GM12878 (cell line): ENCODE results near the gene PGA4. TPM values are rescaled to one million over a fixed set of nuclear protein-coding genes. Genes with fewer than 3 reads are reported as not detected.
"Not testable (repeated sequence)": the region's sequence is repeated elsewhere in the genome, so short reads cannot be mapped to it uniquely, and the experiment has no call there.

Source experiments
- ATAC-seq: fragments of 200-7000 bp; cut with Tn5 transposase; 3 replicates; pipeline ENCODE4 v1.9.1; 2020; ENCODE audit warnings: mild to moderate bottlenecking, moderate library complexity
- BruUV-seq: library from RNA; stranded (reverse); fragments of 400-500 nt; replicated peaks from 2 replicates; lab custom pipeline; 2021; lab: Mats Ljungman, UMichigan
- CTCF ChIA-PET: fragments of 300-600 bp; sonication (Branson Sonifier 250); formaldehyde crosslinking; extraction: SDS; loops from one replicate; lab custom pipeline; 2021; ENCODE audit warnings: inconsistent platforms; lab: Yijun Ruan, JAX
- POLR2A ChIA-PET: fragments of 350-600 bp; formaldehyde crosslinking; extraction: SDS; loops from one replicate; lab custom pipeline; 2021; ENCODE audit warnings: inconsistent platforms; lab: Charles Lee
- RAD21 ChIA-PET: fragments of 300-600 bp; sonication (Branson Sonifier 250); formaldehyde crosslinking; loops from one replicate; lab custom pipeline; 2023; ENCODE audit warnings: antibody characterized with exemption; ENCODE audit not compliant: unreplicated experiment; lab: Charles Lee
- SMC1A ChIA-PET: fragments of 300-600 bp; sonication (Branson Sonifier 250); formaldehyde crosslinking; loops from one replicate; lab custom pipeline; 2023; ENCODE audit not compliant: unreplicated experiment, uncharacterized antibody; lab: Charles Lee
- DNase-seq: peaks from one replicate; pipeline ENCODE4 v3.0.0-alpha.2; 2011; ENCODE audit warnings: low read depth, low spot score
- FAIRE-seq: peaks from 3 replicates; lab custom pipeline; 2011; peaks lifted over from hg19 to GRCh38; lab: Jason Lieb, UNC
- H2AFZ ChIP-seq: 2 replicates; pipeline ENCODE4 v1.6.0; 2011; ENCODE audit warnings: low read depth, low read length, control low read depth; ENCODE audit not compliant: control insufficient read depth
- H3K27ac ChIP-seq: 2 replicates; pipeline ENCODE4 v1.5.1; 2011; ENCODE audit warnings: control low read depth; ENCODE audit not compliant: control insufficient read depth, insufficient read depth
- H3K27me3 ChIP-seq, 2 experiments: replicated peaks in 1 of 2; 2 replicates each; pipeline versions ENCODE4 v1.6.0 to v1.6.1; 2011; ENCODE audit warnings: low read length in 1 of 2; ENCODE audit not compliant: control insufficient read depth in 2 of 2, insufficient read depth in 2 of 2
- H3K36me3 ChIP-seq, 2 experiments: 2 replicates each; pipeline ENCODE4 v1.5.1; 2011; ENCODE audit warnings: low read length in 1 of 2; ENCODE audit not compliant: control insufficient read depth in 2 of 2, insufficient read depth in 2 of 2
- H3K4me1 ChIP-seq: 2 replicates; pipeline ENCODE4 v1.6.1; 2011; ENCODE audit warnings: mild to moderate bottlenecking, low read length, moderate library complexity, mixed read lengths; ENCODE audit not compliant: control insufficient read depth, insufficient read depth
- H3K4me2 ChIP-seq: 2 replicates; pipeline ENCODE4 v1.6.0; 2011; ENCODE audit warnings: control low read depth; ENCODE audit not compliant: control insufficient read depth, insufficient read depth
- H3K4me3 ChIP-seq: fragments of 200-600 bp; sonication (generic); 2 replicates; pipeline ENCODE4 v1.5.1; 2016
- H3K79me2 ChIP-seq: 2 replicates; pipeline ENCODE4 v1.6.0; 2011; ENCODE audit warnings: low read length; ENCODE audit not compliant: control insufficient read depth, insufficient read depth
- H3K9ac ChIP-seq: 2 replicates; pipeline ENCODE4 v1.8.0; 2011; ENCODE audit warnings: low read length, control low read depth, mixed read lengths; ENCODE audit not compliant: control insufficient read depth, insufficient read depth
- H3K9me3 ChIP-seq: replicated peaks from 3 replicates; pipeline ENCODE4 v1.5.1; 2011; ENCODE audit warnings: mild to moderate bottlenecking, low read length; ENCODE audit not compliant: control insufficient read depth, insufficient read depth
- H4K20me1 ChIP-seq: 2 replicates; pipeline ENCODE4 v1.6.0; 2011; ENCODE audit not compliant: control insufficient read depth, insufficient read depth
- NFYB ChIP-seq: IDR thresholded peaks from 2 replicates; pipeline ENCODE4 v1.6.1; 2011; ENCODE audit warnings: low read depth, mild to moderate bottlenecking, low read length, improper control_type of control experiment, moderate library complexity; ENCODE audit not compliant: insufficient read depth
- USF2 ChIP-seq: IDR thresholded peaks from 2 replicates; pipeline ENCODE4 v1.6.1; 2011; ENCODE audit warnings: low read depth, low read length, improper control_type of control experiment, borderline replicate concordance
- WGBS: methylation state at CpG from one replicate; pipeline ENCODE4 v1.1.6; 2016; ENCODE audit warnings: low lambda C conversion rate; ENCODE audit not compliant: insufficient replicate concordance, insufficient coverage; ENCODE audit errors: missing lambda C conversion rate; 5-methylcytosine and 5-hydroxymethylcytosine counted together
- in situ Hi-C: fragments of 300-500 bp; cut with MboI; formaldehyde crosslinking; loops from 9 replicates; pipeline ENCODE4 v1.14.3; 2018; ENCODE audit warnings: mixed read lengths
- intact Hi-C: fragments of 100-400 bp; cut with micrococcal nuclease; formaldehyde crosslinking; loops from one replicate; pipeline ENCODE4 v1.14.2; 2022; ENCODE audit not compliant: unreplicated experiment
- polyA plus RNA-seq, 11 experiments: library from polyadenylated mRNA; depleted of rRNA in 4 of 11; unstranded in 6 of 11; stranded (reverse) in 5 of 11; fragments of >200 nt; fragmentation: Nextera tagmentation in 4 of 11; fragmentation: Illumina TruSeq in 1 of 11; extraction: Ambion mirVana in 4 of 11; extraction: Trizol in 1 of 11; gene quantifications; 1 replicate in 1 of 11; 2 replicates in 10 of 11; pipeline versions ENCODE4 v1.2.1 to v1.2.3, GENCODE V29; 2011 to 2016; ENCODE audit warnings: inconsistent platforms in 2 of 11, missing spikeins in 2 of 11, low read depth in 1 of 11
- total RNA-seq, 4 experiments: library from RNA; depleted of rRNA in 3 of 4; stranded (reverse); fragments of >200 nt in 3 of 4; fragmentation: Illumina TruSeq in 1 of 4; extraction: Trizol in 1 of 4; gene quantifications; 2 replicates each; pipeline versions ENCODE4 v1.2.1 to v1.2.3, GENCODE V29; 2013 to 2021

PGA4 gene
- total and polyA plus RNA-seq, 10 of the 15 experiments (the other 5 are each of a cell fraction or from before 2014, with no cell fraction given), result not detected

DNA sequence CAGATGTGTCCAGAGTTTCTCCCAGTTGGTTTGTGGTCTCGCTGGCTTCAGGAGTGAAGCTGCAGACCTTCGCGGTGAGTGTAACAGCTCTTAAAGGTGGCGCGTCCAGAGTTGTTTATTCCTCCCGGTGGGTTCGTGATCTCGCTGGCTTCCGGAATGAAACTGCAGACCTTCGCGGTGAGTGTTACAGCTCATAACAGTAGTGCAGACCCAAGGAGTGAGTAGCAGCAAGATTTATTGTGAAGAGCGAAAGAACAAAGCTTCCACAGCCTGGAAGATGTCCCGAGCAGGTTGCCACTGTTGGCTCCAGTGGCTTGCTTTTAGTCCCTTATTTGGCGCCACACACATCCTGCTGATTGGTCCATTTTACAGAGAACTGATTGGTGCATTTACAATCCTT is 20.7 kb upstream of the PGA4 start:
- BruUV-seq, result no TSS peak
- Histone ChIP-seq H3K4me2 (no peak overlapping the region), H3K4me1 (no peaks in the 10 kb centered on the region), H3K9ac (no peak overlapping the region), H3K27me3 (no peaks in the 10 kb centered on the region), H3K4me3 (no peak overlapping the region), H3K27ac (no peak overlapping the region), H3K36me3 (no peaks in the 10 kb centered on the region), H3K79me2 (no peaks in the 10 kb centered on the region), H3K9me3 (peaks cover 3% of the 10 kb centered on the region; the same call in 2 of the 3 replicates), H4K20me1 (no peaks in the 10 kb centered on the region), H2AFZ (no peak overlapping the region)
- FAIRE-seq (no peak), ATAC-seq (no peak), DNase-seq (no peak)
- ChIA-PET POLR2A (no interaction called here), CTCF (interaction anchor here (0.5 to 1.2 kb wide), 3 partner anchors 14 to 370 kb away, joined by 3 to 4 read pairs (median 3); no protein-coding TSS in a partner anchor), SMC1A (no interaction called here), RAD21 (no interaction called here)
- 53% methylated on average over 14 of the region's 14 CpGs for WGBS
- intact Hi-C loops (no loop called here), in situ Hi-C loops (no loop called here)
- peak; percentile 45; the same call in 1 of the 2 replicates for TF ChIP-seq NFYB
- no peak for TF ChIP-seq USF2

DNA sequence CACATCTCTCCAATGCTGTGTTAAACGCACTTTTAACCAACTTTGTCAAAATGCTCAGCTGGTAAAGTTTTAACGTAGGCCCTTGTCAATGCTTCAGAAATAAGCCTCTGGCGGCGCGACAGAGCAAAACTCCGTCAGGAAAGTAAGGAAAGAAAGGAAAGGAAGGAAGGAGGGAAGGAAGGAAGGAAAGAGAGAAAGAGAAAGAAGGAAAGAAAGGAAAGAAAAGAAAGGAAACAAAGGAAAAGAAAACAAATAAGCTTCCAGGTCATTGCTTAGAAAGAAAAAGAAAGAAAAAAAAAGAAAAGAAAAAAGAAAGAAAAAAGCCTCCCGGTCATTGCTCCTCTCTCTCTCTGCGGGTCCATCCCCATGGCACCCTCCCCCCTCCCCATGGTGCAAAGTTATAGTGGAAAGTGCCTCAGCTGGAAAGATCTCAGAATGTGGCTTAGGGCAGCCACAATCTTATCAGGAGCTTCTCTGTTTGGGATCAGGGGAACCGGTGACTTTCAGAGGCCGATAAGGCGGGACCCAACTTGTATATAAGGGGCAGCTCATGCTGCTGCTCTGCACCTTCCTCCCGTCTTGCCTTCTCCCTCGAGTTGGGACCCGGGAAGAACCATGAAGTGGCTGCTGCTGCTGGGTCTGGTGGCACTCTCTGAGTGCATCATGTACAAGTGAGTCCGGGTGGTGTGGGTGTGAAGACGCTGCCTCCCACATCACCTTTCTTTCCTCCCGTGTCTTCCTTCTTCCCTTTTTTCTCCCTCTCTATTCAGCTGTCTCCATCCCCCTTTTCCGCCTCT is 19.0 kb upstream of the PGA4 start, which contains the start of gene PGA3:
Gene PGA3 (plus strand): TSS at position 566 of the 797 bp plus-strand sequence. CDS start 50 bp downstream, at position 616.
- H3K27me3 ChIP-seq, FAIRE-seq, BruUV-seq, ATAC-seq, H4K20me1 ChIP-seq, H3K4me1 ChIP-seq, H3K9me3 ChIP-seq, in situ Hi-C loops, CTCF ChIA-PET, H2AFZ ChIP-seq, H3K79me2 ChIP-seq, H3K27ac ChIP-seq, RAD21 ChIA-PET, H3K9ac ChIP-seq, POLR2A ChIA-PET, DNase-seq, H3K36me3 ChIP-seq, H3K4me2 ChIP-seq, intact Hi-C loops, H3K4me3 ChIP-seq: not testable (repeated sequence)
- SMC1A ChIA-PET, result interaction anchor here (0.7 kb wide), 1 partner anchor 49 kb away, joined by 3 read pairs; no protein-coding TSS in a partner anchor
- WGBS, result 44% methylated on average over 14 of the region's 18 CpGs

- intact Hi-C loops, H3K9ac ChIP-seq, H3K4me1 ChIP-seq, H3K4me3 ChIP-seq, ATAC-seq, FAIRE-seq, BruUV-seq, in situ Hi-C loops, H4K20me1 ChIP-seq, POLR2A ChIA-PET, CTCF ChIA-PET, SMC1A ChIA-PET, H2AFZ ChIP-seq, H3K4me2 ChIP-seq, H3K27ac ChIP-seq, DNase-seq, H3K9me3 ChIP-seq, H3K79me2 ChIP-seq, RAD21 ChIA-PET, H3K27me3 ChIP-seq, H3K36me3 ChIP-seq: not testable (repeated sequence)
- WGBS, result no CpG with 5 or more reads among the region's 5 CpGs
Observed at GRCh38 chr11:61203873-61204272, 18.3 kb upstream of the PGA4 start.
